ENCODE data around the gene THOC6. TPM values are rescaled to one million over a fixed set of nuclear protein-coding genes. Genes with fewer than 3 reads are reported as not detected.

The THOC6 gene
- 10 to 100 TPM; 10.1 to 42.8 (median 17.6) TPM for total RNA-seq

DNA sequence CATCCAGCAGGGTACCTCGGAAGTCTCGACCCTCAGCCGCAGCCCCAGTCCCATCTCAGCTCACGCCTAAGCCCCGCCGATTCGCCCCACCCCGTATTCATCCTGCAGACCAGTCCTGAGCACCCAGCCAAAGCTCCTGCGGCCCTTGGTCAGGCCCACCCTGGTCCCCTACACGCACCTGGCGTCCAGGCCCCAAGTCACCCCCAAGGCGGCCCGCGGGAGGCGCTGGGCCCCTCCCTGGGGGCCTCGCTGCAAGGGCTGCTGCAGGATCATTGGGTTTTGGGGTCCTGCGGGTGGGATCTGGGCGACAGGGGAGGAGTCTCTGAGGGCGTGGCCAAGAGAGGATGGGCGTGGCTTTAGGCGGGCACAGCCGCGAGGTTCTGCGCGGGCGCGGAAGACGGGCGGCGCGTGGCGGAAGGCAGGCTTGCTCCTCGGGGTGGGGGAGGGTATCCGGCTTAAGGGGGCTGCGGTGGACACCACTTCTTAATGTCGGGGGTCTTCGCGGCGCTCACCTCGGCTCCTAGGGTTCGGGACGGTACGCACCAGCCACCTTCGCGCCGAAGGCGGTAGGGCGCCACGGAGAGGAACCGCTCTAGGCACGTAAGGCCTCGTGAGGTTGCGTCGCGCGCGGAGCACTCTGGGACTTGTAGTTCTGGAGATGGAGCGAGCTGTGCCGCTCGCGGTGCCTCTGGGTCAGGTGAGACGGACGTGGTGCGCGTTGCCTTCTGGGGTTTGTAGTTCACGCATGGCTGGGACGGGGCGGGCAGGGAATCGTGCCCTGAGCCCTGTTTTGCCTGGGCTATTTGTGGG, at the start of gene THOC6, which contains the start of gene HCFC1R1:
Gene THOC6 (plus strand): TSS at position 367 of the 810 bp plus-strand sequence. CDS start 292 bp downstream, at position 659.
Gene HCFC1R1 (minus strand): TSS at position 274 of the 810 bp plus-strand sequence. CDS start 1 bp downstream, at position 273.
- Histone ChIP-seq H3K9me3 (no peaks in the 10 kb centered on the region), H3K36me3 (no peaks in the 10 kb centered on the region), H3K4me3 (peak within 1 kb of the TSS; percentile 47 to 68 (median 61)), H3K27me3 (peaks cover 8% of the 10 kb centered on the region), H3K4me1 (peaks cover 21 to 61% (median 51%) of the 10 kb centered on the region in 4 donors), H3K27ac (peak within 1 kb of the TSS; percentile 92 to 94 (median 93))
- intact Hi-C loops (cut with DNase I; ENCODE audit: low total_unique reads) (loop anchor here (2.0 kb wide), 1 partner anchor 349 kb away; no protein-coding TSS in a partner anchor), in situ Hi-C loops (cut with MboI; ENCODE audit: low pct_ligation_motif_present in 1 of 4, low pct_unique_long_range_greater_than_20kb in 1 of 4, low sequenced_read_pairs in 3 of 4) (no loop called here)
- TF ChIP-seq EP300 (IDR thresholded peaks at IDR 0.05; ENCODE audit: low read depth) (no peak), POLR2A (IDR thresholded peaks at IDR 0.05) (peak; percentile 80), POLR2AphosphoS5 (IDR thresholded peaks at IDR 0.05) (peak in 2 of 3 donors; percentile 79 to 90)
- TF ChIP-seq, protein P1, sequence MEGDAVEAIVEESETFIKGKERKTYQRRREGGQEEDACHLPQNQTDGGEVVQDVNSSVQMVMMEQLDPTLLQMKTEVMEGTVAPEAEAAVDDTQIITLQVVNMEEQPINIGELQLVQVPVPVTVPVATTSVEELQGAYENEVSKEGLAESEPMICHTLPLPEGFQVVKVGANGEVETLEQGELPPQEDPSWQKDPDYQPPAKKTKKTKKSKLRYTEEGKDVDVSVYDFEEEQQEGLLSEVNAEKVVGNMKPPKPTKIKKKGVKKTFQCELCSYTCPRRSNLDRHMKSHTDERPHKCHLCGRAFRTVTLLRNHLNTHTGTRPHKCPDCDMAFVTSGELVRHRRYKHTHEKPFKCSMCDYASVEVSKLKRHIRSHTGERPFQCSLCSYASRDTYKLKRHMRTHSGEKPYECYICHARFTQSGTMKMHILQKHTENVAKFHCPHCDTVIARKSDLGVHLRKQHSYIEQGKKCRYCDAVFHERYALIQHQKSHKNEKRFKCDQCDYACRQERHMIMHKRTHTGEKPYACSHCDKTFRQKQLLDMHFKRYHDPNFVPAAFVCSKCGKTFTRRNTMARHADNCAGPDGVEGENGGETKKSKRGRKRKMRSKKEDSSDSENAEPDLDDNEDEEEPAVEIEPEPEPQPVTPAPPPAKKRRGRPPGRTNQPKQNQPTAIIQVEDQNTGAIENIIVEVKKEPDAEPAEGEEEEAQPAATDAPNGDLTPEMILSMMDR (IDR thresholded peaks at IDR 0.05), result peak in 1 of 5 experiments; percentile 13
- peak; percentile 98 for DNase-seq
- 0% methylated on average over 52 of the region's 69 CpGs; no CpG with 5 or more reads in 1 of the 2 donors for WGBS, 2 donors (ENCODE audit: low coverage in 1 of 2)

DNA sequence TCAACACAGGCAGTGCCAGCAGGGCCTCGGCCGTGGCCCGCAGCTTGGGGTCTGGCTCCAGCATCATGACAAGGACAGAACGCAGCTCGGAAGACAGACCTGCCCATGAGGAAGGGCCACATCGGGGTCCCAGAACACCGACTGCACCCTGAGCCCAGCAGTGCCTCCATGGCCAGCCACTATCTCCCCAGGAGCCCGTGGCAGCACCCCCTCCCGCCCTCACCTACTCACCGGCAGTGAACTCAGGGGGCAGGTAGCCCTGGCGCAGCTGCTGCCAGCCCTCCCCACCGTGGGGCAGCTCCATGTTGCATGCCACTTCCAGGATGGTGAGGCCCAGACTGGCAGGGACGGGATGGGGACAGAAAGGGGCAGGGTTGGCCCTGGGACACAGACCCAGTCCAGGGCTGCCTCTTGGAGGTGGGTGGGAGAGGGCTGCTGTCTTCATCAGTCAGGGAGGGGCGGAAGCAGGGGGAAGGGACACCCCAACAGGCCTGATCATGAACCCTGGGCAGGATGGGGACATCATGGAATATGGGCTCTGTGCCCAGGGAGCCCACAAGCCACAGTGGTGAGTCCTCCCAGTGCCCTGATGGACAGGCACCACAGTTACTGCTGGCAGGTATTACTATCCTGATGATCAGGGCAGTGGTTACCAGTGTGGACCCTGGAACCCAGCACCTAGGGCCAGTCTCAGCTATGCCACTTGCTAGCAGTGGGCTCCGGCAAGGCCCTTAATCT, 49.3 kb upstream of the THOC6 start:
- in situ Hi-C loops (cut with MboI; ENCODE audit: low pct_ligation_motif_present in 1 of 4, low pct_unique_long_range_greater_than_20kb in 1 of 4, low sequenced_read_pairs in 3 of 4), result no loop called here
- no peak for TF ChIP-seq EP300 (IDR thresholded peaks at IDR 0.05; ENCODE audit: low read depth)
- no peak for TF ChIP-seq POLR2A (IDR thresholded peaks at IDR 0.05)
- TF ChIP-seq, protein P1 (IDR thresholded peaks at IDR 0.05), result no peak
- no peak for TF ChIP-seq POLR2AphosphoS5 (IDR thresholded peaks at IDR 0.05)
- intact Hi-C loops (cut with DNase I; ENCODE audit: low total_unique reads), result no loop called here
- DNase-seq, result no peak
- peaks cover 5% of the 10 kb centered on the region for H3K27me3 ChIP-seq
- WGBS, 2 donors (ENCODE audit: low coverage in 1 of 2), result 95% methylated on average over 9 of the region's 15 CpGs; no CpG with 5 or more reads in 1 of the 2 donors
- H3K27ac ChIP-seq, result no peak overlapping the region
- H3K4me1 ChIP-seq, result peaks cover 6 to 25% (median 17%) of the 10 kb centered on the region in 4 donors
- H3K4me3 ChIP-seq, result no peak overlapping the region
- H3K9me3 ChIP-seq, result no peaks in the 10 kb centered on the region
- H3K36me3 ChIP-seq, result no peaks in the 10 kb centered on the region

DNA sequence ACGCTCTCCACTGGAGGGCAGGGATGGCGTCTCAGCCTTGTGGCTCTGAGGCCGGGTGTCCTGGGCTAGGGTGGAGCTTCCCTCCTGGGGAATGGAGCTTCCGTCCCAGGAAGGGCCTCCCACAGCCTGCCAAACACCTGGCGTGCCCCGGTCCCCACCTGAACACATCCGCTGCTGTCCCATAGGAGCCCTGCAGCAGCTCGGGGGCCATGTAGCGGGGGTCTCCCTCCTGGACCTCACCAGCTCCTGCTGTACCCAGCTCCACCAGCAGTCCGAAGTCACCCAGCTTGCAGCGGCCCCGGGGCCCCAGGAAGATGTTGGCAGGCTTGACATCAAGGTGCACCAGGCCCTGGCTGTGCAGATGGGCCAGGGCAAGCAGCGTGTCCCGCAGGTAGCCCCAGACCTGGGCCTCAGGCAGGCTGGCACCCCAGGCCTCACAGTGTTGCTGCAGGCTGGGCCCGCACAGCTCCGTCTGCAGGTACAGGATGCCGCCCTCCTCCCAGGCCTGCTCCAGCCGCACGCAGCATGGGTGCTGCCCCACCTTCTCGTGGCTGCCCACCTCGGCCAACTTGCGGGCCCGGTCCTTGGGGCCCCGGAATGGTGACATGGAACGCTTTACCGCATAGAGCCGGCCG, 48.6 kb upstream of the THOC6 start:
- Histone ChIP-seq H3K27ac (no peak overlapping the region), H3K4me3 (no peak overlapping the region), H3K27me3 (peaks cover 8% of the 10 kb centered on the region), H3K4me1 (peaks cover 5 to 25% (median 16%) of the 10 kb centered on the region in 4 donors), H3K9me3 (no peaks in the 10 kb centered on the region), H3K36me3 (no peaks in the 10 kb centered on the region)
- DNase-seq, result no peak
- TF ChIP-seq POLR2A (IDR thresholded peaks at IDR 0.05) (no peak), POLR2AphosphoS5 (IDR thresholded peaks at IDR 0.05) (no peak), EP300 (IDR thresholded peaks at IDR 0.05; ENCODE audit: low read depth) (no peak)
- TF ChIP-seq, protein P1 (IDR thresholded peaks at IDR 0.05), result no peak
- intact Hi-C loops (cut with DNase I; ENCODE audit: low total_unique reads) (no loop called here), in situ Hi-C loops (cut with MboI; ENCODE audit: low pct_ligation_motif_present in 1 of 4, low pct_unique_long_range_greater_than_20kb in 1 of 4, low sequenced_read_pairs in 3 of 4) (no loop called here)
- 94% methylated on average over 25 of the region's 28 CpGs; no CpG with 5 or more reads in 1 of the 2 donors for WGBS, 2 donors (ENCODE audit: low coverage in 1 of 2)

Measured in transverse colon (tissue), 4 donors.